HepG2 (cell line): ENCODE measurements around the gene DRAXIN. TPM values are rescaled to one million over a fixed set of nuclear protein-coding genes. Genes with fewer than 3 reads are reported as not detected.

Source experiments
- ATAC-seq: fragments of 200-7000 bp; cut with Tn5 transposase; 3 replicates; pipeline ENCODE4 v1.9.1; 2020; ENCODE audit warnings: mild to moderate bottlenecking, moderate library complexity
- BruUV-seq: library from RNA; stranded (reverse); fragments of 400-500 nt; replicated peaks from 2 replicates; lab custom pipeline; 2021; lab: Mats Ljungman, UMichigan
- CTCF ChIA-PET: fragments of 300-600 bp; formaldehyde crosslinking; extraction: SDS; loops from one replicate; lab custom pipeline; 2021; ENCODE audit warnings: low total read pairs, inconsistent platforms, low intra/inter-chr PET ratio; lab: Yijun Ruan, JAX
- POLR2A ChIA-PET: fragments of 350-600 bp; sonication (Branson Sonifier 250); formaldehyde crosslinking; loops from one replicate; lab custom pipeline; 2020; ENCODE audit warnings: antibody characterized with exemption, inconsistent platforms; lab: Yijun Ruan, JAX
- DNase-seq: peaks from one replicate; pipeline ENCODE4 v3.0.0-alpha.2; 2015; ENCODE audit warnings: low spot score
- FAIRE-seq: peaks from 3 replicates; lab custom pipeline; 2011; peaks lifted over from hg19 to GRCh38; lab: Jason Lieb, UNC
- H2AFZ ChIP-seq: one replicate; pipeline ENCODE4 v1.6.1; 2011; ENCODE audit warnings: low read length, inconsistent platforms
- H3K27ac ChIP-seq: fragments of 300-600 bp; 3 replicates; pipeline ENCODE4 v1.8.0; 2011; ENCODE audit warnings: mixed run types, mild to moderate bottlenecking, mixed read lengths, low read length, inconsistent platforms; ENCODE audit not compliant: insufficient read depth; ENCODE audit errors: extremely low read length
- H3K27me3 ChIP-seq, 2 experiments: fragments of 200-600 bp in 1 of 2; 2 replicates in 1 of 2; 3 replicates in 1 of 2; pipeline versions ENCODE4 v1.6.0 to v1.8.0; 2011; ENCODE audit warnings: low read length in 2 of 2, mild to moderate bottlenecking in 2 of 2, moderate library complexity in 2 of 2, inconsistent platforms in 1 of 2; ENCODE audit not compliant: insufficient read depth in 2 of 2, control insufficient read depth in 1 of 2
- H3K36me3 ChIP-seq, 2 experiments: fragments of 200-600 bp in 1 of 2; replicated peaks in 1 of 2; 2 replicates in 1 of 2; 3 replicates in 1 of 2; pipeline versions ENCODE4 v1.5.1 to v1.8.0; 2011; ENCODE audit warnings: low read length in 2 of 2, inconsistent platforms in 1 of 2; ENCODE audit not compliant: insufficient read depth in 2 of 2, control insufficient read depth in 1 of 2
- H3K4me1 ChIP-seq: 2 replicates; pipeline ENCODE4 v1.5.1; 2012; ENCODE audit warnings: low read length, inconsistent platforms; ENCODE audit not compliant: insufficient read depth
- H3K4me2 ChIP-seq: 2 replicates; pipeline ENCODE4 v1.6.0; 2011; ENCODE audit warnings: low read depth, low read length, inconsistent platforms
- H3K4me3 ChIP-seq, 3 experiments: fragments of 200-600 bp in 1 of 3; sonication (generic), shearing (Covaris generic) in 1 of 3; replicated peaks in 1 of 3; 2 replicates each; pipeline ENCODE4 v1.5.1; 2011 to 2016; ENCODE audit warnings: low read length in 3 of 3, inconsistent platforms in 2 of 3, low read depth in 2 of 3, mild to moderate bottlenecking in 2 of 3, control low read depth in 1 of 3, mixed read lengths in 1 of 3; ENCODE audit not compliant: insufficient read depth in 1 of 3
- H3K79me2 ChIP-seq: one replicate; pipeline ENCODE4 v1.6.1; 2011; ENCODE audit warnings: low read length, inconsistent platforms; ENCODE audit not compliant: insufficient read depth
- H3K9ac ChIP-seq: 2 replicates; pipeline ENCODE4 v1.6.0; 2011; ENCODE audit warnings: mild to moderate bottlenecking, low read depth, low read length, inconsistent platforms; ENCODE audit not compliant: insufficient read depth
- H3K9me3 ChIP-seq: 2 replicates; pipeline ENCODE4 v1.5.1; 2012; ENCODE audit warnings: mild to moderate bottlenecking, low read length
- H4K20me1 ChIP-seq: 2 replicates; pipeline ENCODE4 v1.6.0; 2011; ENCODE audit warnings: inconsistent platforms, mild to moderate bottlenecking, low read length, moderate library complexity; ENCODE audit not compliant: insufficient read depth
- JARID2 ChIP-seq: sonication (generic); formaldehyde crosslinking; IDR thresholded peaks from 2 replicates; pipeline ENCODE4 v1.8.1; 2023; ENCODE audit warnings: missing genetic modification reagents, inconsistent platforms; ENCODE audit not compliant: insufficient replicate concordance
- KLF11 ChIP-seq: IDR thresholded peaks from 2 replicates; pipeline ENCODE4 v1.6.1; 2016; ENCODE audit warnings: missing compliant biosample characterization
- MAFK ChIP-seq, 2 experiments: IDR thresholded peaks in 1 of 2; conservative IDR thresholded peaks in 1 of 2; 2 replicates each; pipeline ENCODE4 v1.6.1; 2011; ENCODE audit warnings: improper control_type of control experiment in 2 of 2, low read length in 2 of 2
- PAXIP1 ChIP-seq: sonication (generic); formaldehyde crosslinking; conservative IDR thresholded peaks from 2 replicates; pipeline ENCODE4 v1.4.0; 2020; ENCODE audit warnings: mild to moderate bottlenecking, missing genetic modification reagents, moderate library complexity
- SOX5 ChIP-seq: IDR thresholded peaks from 2 replicates; pipeline ENCODE4 v1.6.1; 2016; ENCODE audit warnings: borderline replicate concordance
- TBL1XR1 ChIP-seq: fragments of 150-350 bp; IDR thresholded peaks from 2 replicates; pipeline ENCODE4 v1.6.1; 2014; ENCODE audit warnings: borderline replicate concordance, low read length; ENCODE audit not compliant: partially characterized antibody
- ZBTB46 ChIP-seq: sonication (generic); formaldehyde crosslinking; IDR thresholded peaks from 2 replicates; pipeline ENCODE4 v1.4.0; 2020; ENCODE audit warnings: mild to moderate bottlenecking, missing genetic modification reagents, borderline replicate concordance
- ZNF589 ChIP-seq: sonication (generic); formaldehyde crosslinking; conservative IDR thresholded peaks from 2 replicates; pipeline ENCODE4 v1.8.0; 2022; ENCODE audit warnings: mild to moderate bottlenecking, moderate library complexity, missing genetic modification reagents
- ZNF629 ChIP-seq: sonication (generic); formaldehyde crosslinking; conservative IDR thresholded peaks from 2 replicates; pipeline ENCODE4 v1.5.0; 2020; ENCODE audit warnings: missing genetic modification reagents
- ZNF788 ChIP-seq: sonication (generic); formaldehyde crosslinking; IDR thresholded peaks from 2 replicates; pipeline ENCODE4 v1.5.0; 2020; ENCODE audit warnings: mild to moderate bottlenecking, missing genetic modification reagents, borderline replicate concordance
- ZNF816 ChIP-seq: sonication (generic); formaldehyde crosslinking; IDR thresholded peaks from 2 replicates; pipeline ENCODE4 v1.8.0; 2022; ENCODE audit warnings: missing genetic modification reagents, mild to moderate bottlenecking, borderline replicate concordance
- WGBS: methylation state at CpG from one replicate; pipeline ENCODE4 v1.1.6; 2017; ENCODE audit warnings: low lambda C conversion rate; 5-methylcytosine and 5-hydroxymethylcytosine counted together
- in situ Hi-C: cut with HindIII; loops from 2 replicates; pipeline ENCODE4 v1.10.0; 2017; ENCODE audit warnings: low pct_unique_long_range_greater_than_20kb; ENCODE audit not compliant: extremely low pct_ligation_motif_present
- intact Hi-C: fragments of 100-400 bp; cut with micrococcal nuclease; formaldehyde crosslinking; loops from one replicate; pipeline ENCODE4 v1.10.0; 2022; ENCODE audit not compliant: unreplicated experiment
- polyA plus RNA-seq, 8 experiments: library from polyadenylated mRNA; depleted of rRNA in 3 of 8; stranded (reverse) in 7 of 8; unstranded in 1 of 8; fragments of >200 nt; fragmentation: Illumina TruSeq in 4 of 8; extraction: Trizol in 4 of 8; gene quantifications; 2 replicates each; pipeline versions ENCODE4 v1.2.1 to v1.2.3, GENCODE V29; 2011 to 2016; ENCODE audit warnings: low read depth in 4 of 8, missing spikeins in 1 of 8, mixed read lengths in 1 of 8; ENCODE audit not compliant: insufficient read depth in 1 of 8
- total RNA-seq, 5 experiments: library from RNA; depleted of rRNA; stranded (reverse); fragments of >200 nt; fragmentation: Illumina TruSeq; extraction: Trizol; gene quantifications; 2 replicates each; pipeline ENCODE4 v1.2.3, GENCODE V29; 2016; ENCODE audit warnings: low read depth in 1 of 5

The DRAXIN gene
- total and polyA plus RNA-seq, 2 of the 13 experiments (the other 11 are each of a cell fraction or from before 2014, with no cell fraction given): 0.02 TPM; not detected in 1

GRCh38 chr1:11682287-11682771, 9.2 kb upstream of the DRAXIN start (continued):
- TF ChIP-seq PAXIP1 (CRISPR knock-in tag) (no peak), ZNF589 (CRISPR knock-in tag) (no peak), ZNF816 (CRISPR knock-in tag) (no peak), ZNF629 (no peak), ZNF788 (no peak), KLF11 (no peak)

GRCh38 chr1:11682799-11683198, 8.7 kb upstream of the DRAXIN start:
- no TSS peak for BruUV-seq
- POLR2A ChIA-PET: interaction anchor here (2.5 kb wide), 1 partner anchor 11 kb away, joined by 16 read pairs; no protein-coding TSS in a partner anchor
- H3K27me3 ChIP-seq: peaks cover 3 to 42% of the 10 kb centered on the region in 2 experiments; a peak in 4 of 5 replicates

More at GRCh38 chr1:11682799-11683198, 8.7 kb upstream of the DRAXIN start:
- H3K4me3 ChIP-seq: no peak overlapping the region
- ATAC-seq (no peak), FAIRE-seq (no peak), DNase-seq (no peak)
- intact Hi-C loops: no loop called here
- no peak overlapping the region for H3K27ac ChIP-seq
- no peaks in the 10 kb centered on the region for H3K9me3 ChIP-seq
- no peak overlapping the region for H3K9ac ChIP-seq
- no peak overlapping the region for H2AFZ ChIP-seq
- TF ChIP-seq ZBTB46 (CRISPR knock-in tag) (no peak), TBL1XR1 (no peak), MAFK (conservative IDR thresholded peaks at IDR 0.05 in 1 of 2, IDR thresholded peaks at IDR 0.05 in 1 of 2; ENCODE audit: low read length in 2 of 2) (no peak), JARID2 (CRISPR knock-in tag) (no peak), SOX5 (CRISPR knock-in tag) (no peak)
- H3K36me3 ChIP-seq: 0 out of 5 replicates have a peak, but pooled peaks cover 0 to 3% of the 10 kb centered on the region in 2 experiments
- no peak overlapping the region for H3K4me2 ChIP-seq
- peaks cover 23% of the 10 kb centered on the region for H3K4me1 ChIP-seq
- 0% methylated on average over 1 of the region's 1 CpG for WGBS
- no peaks in the 10 kb centered on the region for H4K20me1 ChIP-seq
- H3K79me2 ChIP-seq: no peaks in the 10 kb centered on the region
- in situ Hi-C loops: no loop called here
- CTCF ChIA-PET: no interaction called here
